NOMO-1 treated with DMSO at 0.1 percent for 48 hours (cell line): Measurements from ENCODE around the gene CDS1.
A peak's percentile ranks its signal among the peaks of the same experiment; 100 is the strongest.
"Not testable (repeated sequence)": the region's sequence is repeated elsewhere in the genome, so short reads cannot be mapped to it uniquely, and the experiment has no call there.

ENCODE experiments used
- DNase-seq: peaks from one replicate; lab custom pipeline; 2025; ENCODE audit not compliant: unreplicated experiment; lab: John Stamatoyannopoulos, UW

The CDS1 gene

DNA sequence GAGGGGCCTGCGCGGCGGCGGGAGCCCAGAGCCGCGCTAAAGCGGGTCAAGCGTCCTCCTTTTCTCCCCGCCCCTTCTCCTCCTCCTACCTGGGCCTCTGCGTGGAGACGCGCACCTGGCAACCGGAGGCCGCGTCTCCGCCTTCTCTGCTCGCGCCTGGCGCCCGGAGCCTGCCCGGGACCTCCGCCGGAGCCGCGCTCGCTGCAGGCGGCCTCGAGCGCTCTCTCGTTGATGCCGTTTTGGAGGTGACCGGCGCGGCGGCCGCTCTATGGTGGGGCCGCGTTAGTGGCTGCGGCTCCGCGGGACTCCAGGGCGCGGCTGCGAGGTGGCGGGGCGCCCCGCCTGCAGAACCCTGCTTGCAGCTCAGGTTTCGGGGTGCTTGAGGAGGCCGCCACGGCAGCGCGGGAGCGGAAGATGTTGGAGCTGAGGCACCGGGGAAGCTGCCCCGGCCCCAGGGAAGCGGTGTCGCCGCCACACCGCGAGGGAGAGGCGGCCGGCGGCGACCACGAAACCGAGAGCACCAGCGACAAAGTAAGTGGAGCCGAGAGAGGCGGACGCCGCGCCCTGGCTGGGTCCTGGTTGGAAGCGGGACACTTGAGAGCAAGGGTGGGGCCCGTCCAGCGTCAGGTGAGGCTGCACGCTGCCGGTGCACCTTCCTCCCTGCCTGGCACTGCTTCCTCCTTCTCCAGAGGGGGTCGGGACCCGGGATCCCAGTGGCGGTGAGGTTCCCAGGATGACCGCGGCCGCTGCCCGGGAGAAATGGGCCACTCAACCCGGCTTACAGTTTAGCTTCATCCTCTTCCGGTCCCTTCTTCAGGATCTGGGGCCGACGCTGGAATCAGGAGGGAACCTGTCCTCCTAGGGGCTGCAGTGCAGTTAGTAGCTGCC lies at the start of gene CDS1:
CDS1 (plus strand) TSS at position 140 of the 888 bp plus-strand sequence; CDS start at position 415, 275 bp downstream.
- peak; percentile 30 for DNase-seq

DNA sequence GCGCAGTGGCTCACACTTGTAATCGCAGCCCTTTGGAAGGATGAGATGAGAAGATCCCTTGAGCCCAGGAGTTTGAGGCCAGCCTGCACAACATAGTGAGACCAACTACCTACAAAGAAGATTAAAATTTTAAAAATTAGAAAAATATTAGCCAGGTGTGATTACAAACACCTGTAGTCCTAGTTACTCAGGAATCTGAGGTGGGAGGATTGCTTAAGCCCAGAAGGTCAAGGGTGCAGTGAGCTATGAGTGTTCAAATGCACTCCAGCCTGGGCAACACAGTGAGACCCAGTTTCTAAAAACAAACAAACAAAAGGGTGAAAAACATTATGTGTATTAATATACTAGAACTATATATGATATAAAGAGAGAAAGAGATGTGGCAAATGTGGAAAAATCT lies 47.0 kb upstream of the CDS1 start:
- no peak for DNase-seq

DNA sequence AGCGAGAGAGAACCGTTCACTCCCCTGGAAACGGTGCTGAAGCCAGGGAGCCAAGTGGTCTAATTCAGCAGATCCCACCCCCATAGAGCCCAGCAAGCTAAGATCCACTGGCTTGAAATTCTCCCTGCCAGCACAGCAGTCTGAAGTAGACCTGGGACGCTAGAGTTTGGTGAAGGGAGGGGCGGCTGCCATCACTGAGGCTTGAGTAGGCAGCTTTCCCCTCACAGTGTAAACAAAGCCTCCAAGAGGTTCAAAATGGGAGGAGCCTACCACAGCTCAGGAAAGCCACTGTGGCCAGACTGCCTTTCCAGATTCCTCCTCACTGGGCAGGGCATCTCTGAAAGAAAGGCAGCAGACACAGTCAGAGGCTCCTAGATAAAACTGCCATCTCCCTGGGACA lies 37.8 kb upstream of the CDS1 start:
- DNase-seq: no peak

DNA sequence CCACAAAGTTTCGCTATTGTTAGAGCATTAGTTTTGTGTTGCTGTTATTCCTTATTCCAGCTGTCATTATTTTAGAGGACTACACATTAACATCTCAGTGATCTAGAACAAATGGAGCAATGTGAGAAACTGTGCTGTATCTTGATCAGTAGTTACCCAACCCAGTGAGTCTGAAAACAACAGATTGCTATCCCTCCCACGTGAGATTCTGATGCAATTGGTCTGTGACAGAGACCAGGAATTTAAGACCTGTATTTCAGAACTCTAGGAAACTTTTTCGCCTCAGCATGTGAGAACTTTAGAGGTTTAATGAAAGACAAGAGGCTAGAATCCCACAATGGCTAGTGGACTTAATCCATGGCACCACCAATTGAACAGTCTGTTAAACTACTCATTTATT lies 35.7 kb upstream of the CDS1 start:
- DNase-seq: no peak

DNA sequence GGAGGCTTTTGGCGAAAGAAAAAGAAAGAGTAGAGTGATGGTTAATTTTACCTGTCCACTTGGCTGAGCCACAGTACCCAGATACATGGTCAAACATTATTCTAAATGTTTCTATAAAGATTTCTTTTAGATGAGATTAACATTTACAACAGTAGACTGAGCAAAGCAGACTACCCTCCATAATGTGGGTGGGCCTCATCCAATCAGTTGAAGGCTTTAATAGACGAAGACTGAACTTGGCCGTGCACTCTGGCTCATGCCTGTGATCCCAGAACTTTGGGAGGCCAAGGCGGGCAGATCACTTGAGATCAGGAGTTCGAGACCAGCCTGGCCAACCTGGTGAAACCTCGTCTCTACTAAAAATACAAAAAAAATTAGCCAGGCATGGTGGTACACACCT lies 33.7 kb upstream of the CDS1 start:
- DNase-seq: not testable (repeated sequence)

DNA sequence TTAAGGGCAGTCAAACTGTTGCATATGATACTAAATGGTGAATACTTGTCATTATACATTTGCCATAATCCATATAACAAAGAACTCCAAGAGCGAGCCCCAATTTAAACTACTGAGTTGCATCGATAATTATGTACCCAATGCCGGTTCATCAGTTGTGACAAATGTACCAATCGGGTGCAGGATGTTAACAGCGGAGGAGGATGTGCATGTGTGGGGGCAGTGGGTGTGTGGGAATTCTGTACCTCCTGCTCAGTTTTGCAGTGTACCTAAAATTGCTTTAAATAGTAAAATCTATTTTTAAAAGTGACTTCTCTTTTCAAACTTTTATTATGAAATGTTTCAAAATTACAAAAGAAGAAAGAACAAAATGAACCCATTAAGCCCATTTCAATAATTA lies 20.8 kb upstream of the CDS1 start:
- DNase-seq: no peak

DNA sequence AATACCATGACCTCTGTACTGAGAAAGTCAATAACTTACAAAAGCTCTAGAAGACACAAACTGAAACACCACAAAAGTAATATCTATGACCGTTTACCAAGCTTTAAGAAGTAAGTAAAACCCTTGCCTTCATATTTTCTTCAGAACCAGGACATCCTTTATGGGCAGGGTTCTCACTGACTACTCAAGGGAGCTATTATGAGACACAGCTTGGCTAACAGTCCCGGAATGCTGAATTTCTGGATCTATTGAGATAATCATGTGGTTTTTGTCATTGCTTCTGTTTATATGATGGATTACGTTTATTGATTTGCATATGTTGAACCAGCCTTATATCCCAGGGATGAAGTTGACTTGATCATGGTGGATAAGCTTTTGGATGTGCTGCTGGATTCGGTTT lies 19.9 kb upstream of the CDS1 start:
- DNase-seq: no peak

DNA sequence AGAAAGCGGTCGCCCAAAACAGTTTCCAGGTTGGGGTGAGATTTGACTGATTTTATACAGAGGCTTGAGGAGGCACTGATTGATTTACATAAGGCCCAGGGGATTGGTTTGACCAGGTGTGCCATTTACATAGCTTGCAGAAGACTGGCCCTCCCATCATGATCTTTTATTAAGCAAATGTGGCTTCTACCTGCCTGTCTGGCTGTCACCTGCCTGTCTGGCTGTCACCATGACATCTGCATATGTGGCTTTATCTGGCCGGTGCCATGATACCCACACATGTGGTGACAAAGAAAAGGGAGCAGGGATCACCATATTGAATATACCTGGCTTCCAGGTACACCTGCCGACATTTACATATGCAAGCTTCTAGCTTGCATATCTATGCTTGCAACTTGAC lies 17.0 kb upstream of the CDS1 start:
- no peak for DNase-seq

DNA sequence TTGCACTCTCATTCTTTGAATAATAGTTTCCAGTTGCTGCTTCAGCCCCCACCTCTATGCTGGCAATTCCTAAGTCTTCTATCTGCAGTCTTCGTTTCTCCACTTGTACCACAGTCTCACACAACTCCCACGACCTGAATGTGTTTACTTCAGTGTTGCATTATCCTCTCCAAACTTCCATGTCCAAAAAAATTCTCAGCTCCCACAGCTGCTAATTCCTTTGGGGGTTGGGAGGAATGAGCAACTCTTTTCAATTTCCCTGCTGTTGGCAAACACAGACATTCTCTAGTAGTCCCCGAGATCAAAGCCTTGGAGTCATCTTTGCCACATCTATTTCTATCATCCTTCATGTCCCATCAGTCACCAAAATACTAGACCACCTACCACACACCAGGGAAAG lies 14.4 kb upstream of the CDS1 start:
- DNase-seq: no peak

DNA sequence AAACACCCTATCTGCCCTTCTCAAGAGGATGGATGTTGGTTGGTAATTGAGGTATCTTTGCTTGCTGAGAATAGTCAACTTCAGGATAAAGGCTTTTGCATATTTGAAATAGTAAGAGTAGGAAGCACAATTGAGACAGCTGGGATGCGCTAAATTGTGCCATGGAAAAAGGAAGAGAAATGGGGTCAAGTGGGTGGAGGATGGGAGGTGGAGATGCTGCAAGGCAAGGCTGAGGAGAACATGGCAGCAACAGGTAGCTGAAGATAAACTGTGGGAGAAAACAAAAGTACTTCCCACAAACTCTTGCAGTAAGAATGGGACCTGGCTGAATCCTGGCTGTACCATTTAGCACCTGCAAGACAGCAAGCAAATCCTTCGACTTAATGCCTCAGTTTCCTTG lies 13.9 kb upstream of the CDS1 start:
- no peak for DNase-seq

DNA sequence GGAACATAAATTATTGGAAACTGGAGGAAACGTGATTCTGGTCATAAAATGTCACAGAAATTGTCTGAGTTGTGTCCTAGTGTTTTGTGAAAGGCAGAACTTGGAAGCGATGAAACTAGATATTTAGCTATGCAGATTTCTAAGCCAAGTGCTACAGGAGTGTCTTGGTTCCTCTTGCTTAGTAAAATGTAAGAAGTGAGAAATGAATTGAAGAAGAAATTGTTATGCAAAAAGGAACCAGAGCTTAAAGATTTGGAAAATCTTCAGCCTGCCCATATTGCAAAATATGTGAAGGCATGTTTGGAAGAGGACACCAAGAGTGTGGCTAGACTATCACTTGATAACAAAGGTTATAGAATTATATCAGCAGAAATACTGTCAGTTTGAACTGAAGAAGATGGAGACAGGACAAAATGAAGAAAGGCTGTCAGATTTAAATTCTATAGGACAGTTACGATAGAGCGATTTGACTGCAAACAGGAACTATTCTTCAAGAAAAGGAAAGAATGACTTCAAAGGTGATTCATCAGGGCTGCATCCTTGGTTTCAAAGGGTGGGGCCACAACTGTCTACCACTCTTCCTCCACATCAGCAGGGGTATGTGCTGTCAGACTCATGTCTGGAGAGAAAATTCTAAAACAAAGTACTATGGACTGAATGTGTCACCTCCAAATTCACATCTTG lies 9.4 kb upstream of the CDS1 start:
- DNase-seq: peak; percentile 77

DNA sequence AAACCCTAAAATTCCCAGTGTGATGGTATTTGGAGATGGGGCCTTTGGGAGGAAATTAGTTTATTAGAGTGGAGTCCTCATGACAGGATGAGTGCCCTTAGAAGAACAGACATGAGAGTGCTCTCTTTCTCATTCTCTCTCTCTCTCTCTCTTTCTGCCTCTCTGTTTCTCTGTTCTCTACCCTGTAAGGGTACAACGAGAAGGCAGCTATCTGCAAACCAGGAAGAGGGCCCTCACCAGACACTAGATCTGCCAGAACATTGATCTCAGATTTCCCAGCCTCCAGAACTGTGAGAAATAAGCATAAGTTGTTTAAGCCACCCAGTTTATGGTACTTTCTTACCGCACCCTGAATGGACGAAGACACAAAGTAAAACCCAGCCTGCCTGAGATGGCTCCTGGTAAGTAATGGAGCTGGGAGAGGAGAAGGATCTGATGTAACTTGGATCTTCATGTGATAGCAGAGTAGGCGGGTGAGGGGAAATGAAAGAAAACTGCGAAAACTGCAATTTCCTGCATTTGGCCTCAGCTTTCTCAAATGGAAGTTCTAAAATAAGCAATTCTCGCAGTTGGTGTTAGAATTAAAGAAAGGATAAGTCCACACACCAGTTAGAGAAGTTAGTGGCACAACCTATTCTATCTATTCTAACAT lies 8.7 kb upstream of the CDS1 start:
- DNase-seq: peak; percentile 42

DNA sequence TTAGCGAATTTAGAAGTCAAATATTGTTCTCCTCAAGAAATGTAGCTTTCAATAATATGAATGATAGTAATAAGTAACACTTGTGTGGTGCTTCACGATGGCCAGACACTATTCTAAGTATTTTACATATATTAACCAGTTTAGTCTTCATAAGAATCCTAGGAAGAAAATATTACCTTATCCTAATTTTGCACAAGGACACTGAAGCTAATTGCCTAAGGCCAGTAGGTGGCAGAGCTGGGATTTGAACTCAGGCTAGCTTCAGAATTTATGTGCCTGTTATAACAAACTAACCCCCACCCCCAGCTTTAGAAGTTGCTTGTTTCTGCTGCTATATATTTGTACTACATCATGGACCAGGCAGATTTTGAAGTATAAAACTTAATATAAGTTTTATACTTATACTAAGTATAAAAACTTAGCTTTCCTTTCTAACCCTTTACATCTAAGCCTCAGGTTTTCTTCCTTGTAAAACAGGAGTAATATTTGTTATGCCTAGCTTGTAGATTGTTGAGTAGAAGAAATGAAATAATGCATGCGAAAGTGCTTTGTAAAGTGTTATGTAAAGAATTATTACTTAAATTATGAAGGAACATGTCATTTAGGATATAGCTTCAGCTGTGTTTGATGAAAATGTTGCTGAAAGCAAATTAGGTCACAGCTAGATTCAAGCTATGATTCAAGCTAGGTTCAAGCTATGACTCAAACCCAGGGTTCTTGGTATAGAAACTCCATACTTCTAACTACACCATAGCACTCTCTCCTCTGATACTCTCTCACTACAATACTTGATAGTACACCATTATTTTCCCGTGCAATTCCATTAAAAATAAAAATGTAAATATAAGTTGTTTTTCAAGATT lies 4.2 kb upstream of the CDS1 start:
- DNase-seq: peak; percentile 17

DNA sequence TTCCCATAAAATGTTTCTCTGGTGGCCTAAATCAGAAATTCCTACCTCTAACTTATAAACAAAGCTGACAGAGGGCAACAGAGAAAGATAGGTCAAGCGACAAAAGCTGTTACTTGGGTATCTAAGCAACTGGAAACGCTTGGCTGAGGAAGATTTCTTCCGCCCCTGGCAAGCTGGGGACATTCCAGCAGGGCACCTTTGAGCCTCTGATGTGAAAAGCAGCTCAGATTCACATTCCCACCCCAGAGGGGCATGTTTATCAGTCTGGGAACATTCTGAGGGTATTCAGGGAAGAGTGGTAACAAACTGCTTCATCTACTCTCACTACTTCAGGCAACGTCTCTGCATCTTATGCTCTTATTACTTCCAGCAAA lies 3.5 kb upstream of the CDS1 start:
- DNase-seq: no peak

DNA sequence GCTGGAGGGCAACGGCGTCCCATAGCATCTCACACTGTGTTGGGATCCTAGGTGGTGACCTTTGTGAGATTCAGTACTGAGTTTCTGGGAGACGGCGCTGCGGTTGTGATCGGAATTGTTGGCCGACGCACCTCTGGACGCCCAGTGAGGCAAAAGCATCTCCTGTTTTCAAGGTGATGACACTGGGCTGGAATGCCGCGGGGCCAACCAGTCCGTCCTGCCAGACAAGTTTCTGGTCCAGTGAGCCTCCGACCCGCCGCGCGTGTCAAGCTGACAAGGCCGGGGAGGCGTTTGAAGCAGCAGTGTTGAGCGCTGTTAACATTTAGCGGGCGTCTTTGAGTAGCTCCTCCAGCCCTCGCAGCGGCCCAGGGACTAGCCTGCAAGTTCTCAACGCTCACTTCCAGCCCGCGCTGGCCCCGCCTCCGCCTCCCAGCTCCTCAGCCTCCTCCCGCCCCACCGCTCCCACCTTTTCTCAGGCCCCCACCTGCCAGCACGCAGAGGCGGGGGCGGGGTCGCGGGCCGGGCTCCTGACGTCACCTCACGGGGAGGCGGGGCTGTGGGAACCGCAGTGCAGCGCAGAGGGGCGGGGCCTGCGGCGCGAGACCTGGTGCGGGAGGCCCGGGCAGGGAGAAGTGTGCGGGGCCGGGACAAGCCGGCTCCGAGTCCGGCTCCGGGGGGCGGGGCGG lies 482 bp upstream of the CDS1 start:
- peak; percentile 69 for DNase-seq

DNA sequence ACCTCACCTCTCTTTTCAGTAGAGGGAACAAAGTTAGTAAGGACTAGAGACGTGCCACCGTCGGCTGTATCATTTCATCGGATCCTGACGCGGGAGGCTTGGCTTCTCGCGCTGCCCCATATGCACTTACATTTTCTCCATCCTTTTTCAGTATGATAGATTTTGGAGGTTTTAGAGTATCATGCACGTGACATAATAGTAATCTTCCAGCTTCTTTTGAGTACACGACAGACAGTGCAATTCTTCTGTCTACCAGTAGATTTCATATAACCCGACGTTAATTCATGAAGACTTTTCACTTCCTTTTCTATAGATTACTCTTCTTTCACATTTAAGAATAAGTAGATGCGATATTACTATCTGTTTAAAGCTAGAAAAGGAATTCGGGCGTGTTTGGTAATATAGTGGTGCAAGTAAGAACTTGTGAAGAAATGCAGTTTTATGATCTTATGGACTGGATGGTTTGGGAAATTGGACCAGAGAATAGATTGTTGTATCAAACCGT lies 1.0 kb downstream of the CDS1 start:
- peak; percentile 55 for DNase-seq

DNA sequence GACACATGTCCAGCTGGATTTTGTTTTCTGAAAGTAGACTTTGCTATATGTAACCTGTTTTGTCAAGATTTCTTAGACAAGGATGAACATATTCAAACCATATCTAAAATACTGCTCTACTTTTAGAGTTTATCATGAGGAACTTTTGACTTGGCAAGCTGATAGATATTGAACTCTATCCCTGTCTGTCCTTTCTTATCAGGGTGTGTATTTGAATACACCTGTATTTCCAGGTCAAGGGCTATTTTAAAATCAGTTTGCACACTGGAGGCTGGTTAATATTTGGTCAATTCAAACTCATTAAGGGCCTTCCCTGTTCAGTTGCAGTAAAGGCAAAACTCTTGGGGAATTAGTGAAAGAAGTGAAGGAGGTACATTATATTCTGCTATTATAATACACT lies 2.3 kb downstream of the CDS1 start:
- no peak for DNase-seq

DNA sequence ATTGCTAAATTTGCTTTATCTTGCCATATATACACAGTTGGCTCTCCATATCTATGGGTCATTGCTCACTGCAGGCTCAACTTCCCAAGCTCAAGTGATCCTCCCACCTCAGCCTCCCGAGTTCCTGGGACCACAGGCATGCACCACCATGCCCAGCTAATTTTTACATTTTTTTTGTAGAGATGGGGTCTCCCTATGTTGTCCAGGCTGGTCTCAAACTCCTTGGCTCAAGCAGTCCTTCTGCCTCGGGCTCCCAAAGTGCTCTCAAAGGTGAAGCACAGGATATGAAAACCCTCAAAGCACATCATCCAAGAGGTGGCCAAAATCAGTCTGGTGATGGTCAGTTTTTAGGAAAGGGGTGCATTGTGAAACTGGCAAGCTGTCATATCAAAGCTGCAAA lies 11.8 kb downstream of the CDS1 start:
- no peak for DNase-seq

DNA sequence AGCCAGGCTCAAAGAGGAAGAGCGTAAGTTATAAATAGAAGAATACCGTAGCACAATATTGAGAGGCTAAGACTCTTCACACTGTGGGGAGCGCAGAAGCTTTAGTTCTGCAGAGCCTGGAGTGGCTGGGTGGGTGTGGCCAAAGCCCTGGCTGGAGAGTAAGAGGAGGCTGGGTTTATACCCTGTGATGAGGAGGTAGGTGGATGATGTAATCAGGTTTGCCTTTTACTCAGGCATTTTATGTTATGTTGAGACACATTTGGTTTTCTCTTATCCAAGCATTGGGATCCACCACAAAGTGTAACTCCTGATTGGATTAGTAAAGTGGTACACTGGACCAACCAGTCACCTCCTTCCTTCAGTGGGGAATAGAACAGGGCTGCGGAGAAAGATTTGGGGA lies 13.9 kb downstream of the CDS1 start:
- DNase-seq: peak; percentile 31

DNA sequence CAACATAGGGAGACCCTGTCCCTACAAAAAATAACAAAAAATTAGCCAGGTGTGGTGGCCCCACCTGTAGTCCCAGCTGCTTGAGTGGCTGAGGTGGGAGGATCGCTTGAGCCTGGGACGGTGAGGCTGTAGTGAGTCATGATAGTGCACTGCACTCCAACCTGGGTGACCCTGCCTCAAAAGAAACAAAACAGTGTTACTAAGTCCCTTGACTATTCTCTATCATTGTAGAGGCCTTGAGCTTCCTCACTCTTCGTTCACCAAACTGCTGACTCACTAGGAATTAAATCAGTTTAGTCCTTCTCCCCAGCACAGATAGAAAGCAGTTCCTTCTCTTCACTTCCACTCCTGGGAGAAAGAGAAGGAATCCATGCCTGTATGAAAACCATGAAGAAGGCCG lies 14.5 kb downstream of the CDS1 start:
- peak; percentile 6 for DNase-seq
